Middle frontal gyrus (tissue), 1 donor: ENCODE results near the gene LATS1.
A peak's percentile ranks its signal among the peaks of the same experiment; 100 is the strongest.
"Not testable (repeated sequence)": the region's sequence is repeated elsewhere in the genome, so short reads cannot be mapped to it uniquely, and the experiment has no call there.

Source experiments
- DNase-seq: peaks from one replicate; pipeline ENCODE4 v3.0.0-alpha.2; 2015; ENCODE audit warnings: low spot score; ENCODE audit errors: extremely low spot score

Gene LATS1

GRCh38 chr6:149717588-149718458 lies at the start of gene LATS1:
LATS1 (minus strand) TSS chr6:149718101; CDS start chr6:149702126, 15,975 bp downstream.
- DNase-seq, result peak; percentile 78

GRCh38 chr6:149766156-149766769 lies 48.4 kb upstream of the LATS1 start:
- no peak for DNase-seq

GRCh38 chr6:149763866-149764265 lies 46.0 kb upstream of the LATS1 start:
- DNase-seq, result no peak

- DNase-seq, result no peak
These were observed 43.5 kb upstream of the LATS1 start for GRCh38 chr6:149761438-149761837.

GRCh38 chr6:149756261-149756636 lies 38.3 kb upstream of the LATS1 start:
- DNase-seq, result no peak

GRCh38 chr6:149755300-149756260 lies 37.7 kb upstream of the LATS1 start:
- no peak for DNase-seq

GRCh38 chr6:149754548-149754947 lies 36.6 kb upstream of the LATS1 start:
- DNase-seq, result no peak

GRCh38 chr6:149753374-149753637 lies 35.4 kb upstream of the LATS1 start:
- DNase-seq, result not testable (repeated sequence)

- no peak for DNase-seq
These were observed 34.9 kb upstream of the LATS1 start for GRCh38 chr6:149752600-149753373.

GRCh38 chr6:149751920-149752319 lies 34.0 kb upstream of the LATS1 start:
- DNase-seq, result not testable (repeated sequence)

GRCh38 chr6:149751239-149751638 lies 33.3 kb upstream of the LATS1 start:
- no peak for DNase-seq

- DNase-seq, result no peak
These were observed 32.3 kb upstream of the LATS1 start for GRCh38 chr6:149750136-149750609.

GRCh38 chr6:149749594-149750135 lies 31.8 kb upstream of the LATS1 start, which contains the start of gene PCMT1:
PCMT1 (plus strand) TSS chr6:149749741; CDS start chr6:149749902, 161 bp downstream.
- peak; percentile 80 for DNase-seq

- not testable (repeated sequence) for DNase-seq
These were observed 31.2 kb upstream of the LATS1 start for GRCh38 chr6:149749082-149749593.

- peak; percentile 86 for DNase-seq
These were observed 28.4 kb upstream of the LATS1 start, which contains the start of gene NUP43 for GRCh38 chr6:149746147-149746946. NUP43 (minus strand) TSS chr6:149746529; CDS start chr6:149746495, 34 bp downstream.

GRCh38 chr6:149745252-149745651 lies 27.4 kb upstream of the LATS1 start:
- not testable (repeated sequence) for DNase-seq

- DNase-seq, result no peak
These were observed 17.0 kb upstream of the LATS1 start for GRCh38 chr6:149734915-149735314.

GRCh38 chr6:149733089-149733720 lies 15.3 kb upstream of the LATS1 start:
- no peak for DNase-seq

- DNase-seq, result no peak
These were observed 11.9 kb upstream of the LATS1 start for GRCh38 chr6:149729824-149730223.
